Adrenal gland (tissue), 12 donors: Measurements from ENCODE around the gene ZNF609. TPM values are rescaled to one million over a fixed set of nuclear protein-coding genes. Genes with fewer than 3 reads are reported as not detected.

Experiments used
- DNase-seq, 7 donors: peaks; one replicate each; pipeline ENCODE4 v3.0.0-alpha.2; 2019 to 2020
- H3K27ac ChIP-seq, 5 donors: fragments of 200-600 bp; sonication (generic) in 4 of 5; 1 replicate in 3 of 5; 2 replicates in 2 of 5; pipeline versions ENCODE4 v1.5.1 to v1.8.0; 2016 to 2020; ENCODE audit warnings: mild to moderate bottlenecking in 1 of 5
- H3K27me3 ChIP-seq: fragments of 200-600 bp; 2 replicates; pipeline ENCODE4 v1.8.0; 2021
- H3K36me3 ChIP-seq, 2 donors: fragments of 200-600 bp; replicated peaks in 1 of 2; 1 replicate in 1 of 2; 2 replicates in 1 of 2; pipeline versions ENCODE4 v1.5.1 to v1.8.0; 2018 to 2022
- H3K4me1 ChIP-seq, 2 donors: fragments of 200-600 bp; replicated peaks in 1 of 2; 1 replicate in 1 of 2; 2 replicates in 1 of 2; pipeline versions ENCODE4 v1.5.1 to v1.8.0; 2018 to 2021
- H3K4me3 ChIP-seq, 4 donors: fragments of 200-600 bp; sonication (generic) in 3 of 4; one replicate each; pipeline ENCODE4 v1.5.1; 2016 to 2018
- H3K9me3 ChIP-seq, 3 donors: fragments of 200-600 bp; sonication (generic) in 1 of 3; replicated peaks in 1 of 3; 1 replicate in 2 of 3; 2 replicates in 1 of 3; pipeline versions ENCODE4 v1.5.1 to v1.8.0; 2016 to 2021
- POLR2A ChIP-seq, 2 donors: fragments of 450-650 bp; IDR thresholded peaks; one replicate each; pipeline ENCODE4 v1.6.1; 2017; ENCODE audit warnings: antibody characterized with exemption in 2 of 2, mild to moderate bottlenecking in 2 of 2, moderate library complexity in 1 of 2
- WGBS, 4 donors: extraction: QIAGEN DNeasy Blood & Tissue Kit in 2 of 4; methylation state at CpG; one replicate each; pipeline versions ENCODE4 v1.1.5 to v1.1.7; 2013 to 2017; 5-methylcytosine and 5-hydroxymethylcytosine counted together
- intact Hi-C, 2 donors: fragments of 100-400 bp; cut with DNase I; formaldehyde crosslinking; loops; one replicate each; pipeline versions ENCODE4 v1.14.1 to v1.15.0; 2022 to 2023
- polyA plus RNA-seq, 3 donors: library from polyadenylated mRNA; stranded (reverse); fragments of 200-250 nt in 2 of 3; fragments of 350-450 nt in 1 of 3; fragmentation: Illumina TruSeq in 1 of 3; extraction: RNeasy Lipid Tissue Mini Kit (QIAGEN cat#74804) in 1 of 3; gene quantifications; one replicate each; pipeline ENCODE4 v1.2.3, GENCODE V29; 2013 to 2014
- total RNA-seq, 9 donors: library from RNA; depleted of rRNA in 4 of 9; stranded (reverse); fragments of >200 nt in 4 of 9; fragments of 120-200 nt in 1 of 9; fragmentation: NEBNext Ultra II Directional in 1 of 9; extraction: Animal tissue kit (Norgen Biotek cat#: 25700) in 1 of 9; gene quantifications; one replicate each; pipeline versions ENCODE4 v1.1.0 to v1.2.4, GENCODE V29; 2013 to 2023
- TF ChIP-seq, protein P1 (sequence below), 6 experiments: fragments of 450-650 bp in 4 of 6; fragments of 200-600 bp in 2 of 6; sonication (generic) in 1 of 6; IDR thresholded peaks; 1 replicate in 5 of 6; 2 replicates in 1 of 6; pipeline versions ENCODE4 v1.5.1 to v1.8.0; 2016 to 2021; ENCODE audit warnings: antibody characterized with exemption in 6 of 6, mild to moderate bottlenecking in 2 of 6, moderate library complexity in 1 of 6
- donor health status: healthy with polysubstance abuse.
- donor health status: Bipolar disorder and iron deficiency.
- donor health status: DM: yes; HTN: yes; CAD: no.
- donor health status: DM: no; HTN: no; CAD: no.
- donor health status: DM: no; HTN: no; CAD: no.
- donor health status: DM: yes; HTN: yes; CAD: no.

ZNF609 gene
- total and polyA plus RNA-seq, 12 donors = 4.4 to 35.5 (median 25.4) TPM

DNA sequence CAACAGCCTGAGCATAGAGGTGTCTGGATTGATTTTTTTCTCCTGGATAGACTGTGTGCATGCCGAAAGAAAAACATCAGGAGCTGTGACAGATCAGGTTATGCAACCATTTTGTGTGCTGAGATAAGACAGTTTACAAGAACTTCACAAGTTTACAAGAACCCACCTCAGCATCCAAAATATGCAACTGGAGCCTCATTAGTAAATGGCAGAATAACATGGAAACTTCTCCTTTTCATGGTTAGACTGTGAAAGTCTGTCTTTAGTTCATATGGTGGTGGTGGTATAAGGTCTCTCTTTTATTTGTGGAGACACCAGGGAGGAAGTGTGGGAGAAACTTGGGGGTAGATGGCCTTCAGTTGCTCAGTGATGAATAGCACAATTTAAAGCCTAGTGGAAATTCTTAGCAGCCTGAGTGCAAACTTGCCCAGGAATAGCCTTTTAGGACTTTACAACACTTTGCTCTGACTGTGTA lies 3.7 kb upstream of the ZNF609 start:
- H3K9me3 ChIP-seq = no peaks in the 10 kb centered on the region
- intact Hi-C loops = no loop called here
- H3K4me1 ChIP-seq = peaks cover 2 to 36% of the 10 kb centered on the region in 2 donors
- 11 to 36% (median 21%) methylated on average over 1 of the region's 1 CpG for WGBS, 4 donors
- DNase-seq = peak in 2 of 7 donors; percentile 24 to 33
- TF ChIP-seq, protein P1, sequence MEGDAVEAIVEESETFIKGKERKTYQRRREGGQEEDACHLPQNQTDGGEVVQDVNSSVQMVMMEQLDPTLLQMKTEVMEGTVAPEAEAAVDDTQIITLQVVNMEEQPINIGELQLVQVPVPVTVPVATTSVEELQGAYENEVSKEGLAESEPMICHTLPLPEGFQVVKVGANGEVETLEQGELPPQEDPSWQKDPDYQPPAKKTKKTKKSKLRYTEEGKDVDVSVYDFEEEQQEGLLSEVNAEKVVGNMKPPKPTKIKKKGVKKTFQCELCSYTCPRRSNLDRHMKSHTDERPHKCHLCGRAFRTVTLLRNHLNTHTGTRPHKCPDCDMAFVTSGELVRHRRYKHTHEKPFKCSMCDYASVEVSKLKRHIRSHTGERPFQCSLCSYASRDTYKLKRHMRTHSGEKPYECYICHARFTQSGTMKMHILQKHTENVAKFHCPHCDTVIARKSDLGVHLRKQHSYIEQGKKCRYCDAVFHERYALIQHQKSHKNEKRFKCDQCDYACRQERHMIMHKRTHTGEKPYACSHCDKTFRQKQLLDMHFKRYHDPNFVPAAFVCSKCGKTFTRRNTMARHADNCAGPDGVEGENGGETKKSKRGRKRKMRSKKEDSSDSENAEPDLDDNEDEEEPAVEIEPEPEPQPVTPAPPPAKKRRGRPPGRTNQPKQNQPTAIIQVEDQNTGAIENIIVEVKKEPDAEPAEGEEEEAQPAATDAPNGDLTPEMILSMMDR (IDR thresholded peaks at IDR 0.05) = no peak
- no peak for TF ChIP-seq POLR2A (IDR thresholded peaks at IDR 0.05)
- H3K4me3 ChIP-seq = no peak overlapping the region
- no peaks in the 10 kb centered on the region for H3K36me3 ChIP-seq
- H3K27ac ChIP-seq = peak overlapping the region in 4 of 5 donors; percentile 10 to 46 (median 26)
- no peaks in the 10 kb centered on the region for H3K27me3 ChIP-seq

DNA sequence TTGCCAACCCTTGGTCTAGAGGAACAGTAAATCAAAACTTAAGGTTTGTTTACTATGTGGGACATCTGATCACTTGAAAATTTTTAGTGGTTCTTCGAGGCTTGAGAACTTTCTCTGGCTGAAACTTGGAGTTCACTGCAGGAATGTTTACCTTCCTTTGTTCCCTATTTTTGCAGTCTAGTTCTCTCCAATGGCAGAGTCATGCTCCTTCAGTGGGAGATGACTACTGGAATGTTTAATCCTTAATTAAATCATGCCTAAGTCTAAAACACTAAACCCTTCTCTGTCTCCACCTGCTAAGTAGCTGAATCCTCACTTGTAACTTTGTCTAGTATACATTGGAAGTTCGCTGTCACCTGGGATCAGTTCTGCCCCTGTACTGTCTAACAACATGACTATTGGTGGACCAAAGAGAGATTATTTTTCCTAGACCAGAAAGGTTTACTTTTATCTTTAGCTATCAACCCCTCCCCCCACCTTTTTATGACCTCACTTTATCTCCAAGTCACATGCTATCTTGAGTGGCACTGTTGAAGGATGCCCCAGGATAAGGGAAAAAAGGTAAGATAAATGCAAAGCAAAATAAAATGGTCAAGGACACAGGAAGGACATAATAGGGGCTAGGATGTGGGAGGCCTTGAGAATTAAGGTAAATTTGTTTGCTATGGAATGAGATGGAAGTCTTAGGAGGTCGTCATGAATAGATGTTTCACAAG lies 1.2 kb upstream of the ZNF609 start:
- WGBS, 4 donors = 64 to 81% (median 69%) methylated on average over 3 of the region's 3 CpGs
- Histone ChIP-seq H3K27me3 (no peaks in the 10 kb centered on the region), H3K27ac (peak overlapping the region in 1 of 5 donors; percentile 82), H3K9me3 (no peaks in the 10 kb centered on the region), H3K4me3 (no peak overlapping the region), H3K36me3 (no peaks in the 10 kb centered on the region), H3K4me1 (peaks cover 23 to 52% of the 10 kb centered on the region in 2 donors)
- TF ChIP-seq POLR2A (IDR thresholded peaks at IDR 0.05) = no peak
- TF ChIP-seq, protein P1 (IDR thresholded peaks at IDR 0.05) = no peak
- intact Hi-C loops = no loop called here
- no peak for DNase-seq

DNA sequence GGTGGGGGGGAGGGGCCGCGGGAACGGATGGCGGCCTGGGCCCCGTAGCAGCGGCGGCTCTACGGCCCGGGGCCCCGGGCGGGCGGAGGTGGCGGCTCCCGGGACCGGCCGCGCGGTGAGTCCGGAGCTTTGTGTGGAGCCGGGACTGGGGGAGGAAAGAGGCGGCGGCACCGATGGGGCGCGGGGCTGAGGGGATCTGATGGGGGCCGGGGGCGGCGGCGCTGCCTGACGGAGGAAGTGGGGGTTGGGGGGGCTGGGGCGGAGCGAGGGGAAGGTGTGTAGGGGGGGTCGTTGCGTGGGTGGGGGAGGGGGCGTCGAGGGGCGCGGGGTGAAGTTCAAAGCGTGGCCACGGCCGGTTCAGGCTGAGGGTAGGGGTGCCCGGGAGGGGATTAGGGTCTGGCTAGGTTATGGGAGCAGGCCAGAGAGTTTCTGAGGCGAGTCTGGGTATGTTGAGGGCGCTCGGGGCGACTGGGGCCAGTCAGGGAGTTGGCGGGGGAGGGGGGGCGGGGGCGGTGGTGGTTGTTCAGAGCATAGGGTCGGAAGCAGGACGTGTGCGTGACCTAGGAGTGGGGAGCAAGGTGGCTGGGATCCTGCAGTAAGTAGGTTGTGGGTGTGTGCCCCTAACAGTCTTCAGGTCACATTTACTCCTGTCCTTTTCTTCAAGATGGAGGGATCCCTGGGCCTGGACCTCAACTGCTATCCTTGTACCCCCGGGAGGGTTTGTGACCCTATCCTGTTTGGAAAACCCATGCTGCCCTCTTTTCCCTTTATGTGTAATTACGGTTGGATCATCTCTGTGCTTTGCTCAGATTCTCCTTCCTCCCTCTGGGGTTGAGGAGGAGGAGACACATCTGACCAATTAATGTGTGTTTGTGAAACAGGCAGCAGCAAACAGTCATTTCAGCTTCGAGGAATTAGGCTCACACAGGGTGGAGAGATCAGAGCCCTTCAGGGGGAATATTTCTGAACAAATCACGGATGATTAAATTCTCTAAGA lies 644 bp downstream of the ZNF609 start:
- intact Hi-C loops = loop anchor here in 1 of 2 donors (10.0 kb wide), 1 partner anchor 204 kb away; no protein-coding TSS in a partner anchor
- H3K4me3 ChIP-seq = peak overlapping the region in 2 of 4 donors; percentile 31 to 95
- H3K36me3 ChIP-seq = no peaks in the 10 kb centered on the region
- DNase-seq = peak; percentile 42 to 74 (median 65)
- H3K27ac ChIP-seq = peak overlapping the region in 4 of 5 donors; percentile 40 to 98 (median 82)
- peaks cover 28 to 68% of the 10 kb centered on the region in 2 donors for H3K4me1 ChIP-seq
- no peaks in the 10 kb centered on the region for H3K9me3 ChIP-seq
- WGBS, 4 donors = 0 to 1% (median 1%) methylated on average over 6 to 56 of the region's 56 CpGs
- TF ChIP-seq, protein P1 (IDR thresholded peaks at IDR 0.05) = peak in 4 of 6 experiments; percentile 16 to 39 (median 36)
- TF ChIP-seq POLR2A (IDR thresholded peaks at IDR 0.05) = peak; percentile 34 to 86
- no peaks in the 10 kb centered on the region for H3K27me3 ChIP-seq
